Esophagus squamous epithelium (tissue), 4 donors: Measurements from ENCODE around the gene UBE2D2.

ENCODE experiments used
- POLR2A ChIP-seq, 4 donors: fragments of 450-650 bp; IDR thresholded peaks; one replicate each; pipeline ENCODE4 v1.6.1; 2017; ENCODE audit warnings: antibody characterized with exemption in 4 of 4, mild to moderate bottlenecking in 4 of 4, moderate library complexity in 3 of 4
- TF ChIP-seq, protein P1 (sequence below), 6 experiments: fragments of 450-650 bp in 4 of 6; fragments of 200-600 bp in 2 of 6; sonication (generic) in 2 of 6; IDR thresholded peaks; one replicate each; pipeline ENCODE4 v1.5.1; 2016 to 2019; ENCODE audit warnings: antibody characterized with exemption in 6 of 6, mild to moderate bottlenecking in 4 of 6, moderate library complexity in 4 of 6

DNA sequence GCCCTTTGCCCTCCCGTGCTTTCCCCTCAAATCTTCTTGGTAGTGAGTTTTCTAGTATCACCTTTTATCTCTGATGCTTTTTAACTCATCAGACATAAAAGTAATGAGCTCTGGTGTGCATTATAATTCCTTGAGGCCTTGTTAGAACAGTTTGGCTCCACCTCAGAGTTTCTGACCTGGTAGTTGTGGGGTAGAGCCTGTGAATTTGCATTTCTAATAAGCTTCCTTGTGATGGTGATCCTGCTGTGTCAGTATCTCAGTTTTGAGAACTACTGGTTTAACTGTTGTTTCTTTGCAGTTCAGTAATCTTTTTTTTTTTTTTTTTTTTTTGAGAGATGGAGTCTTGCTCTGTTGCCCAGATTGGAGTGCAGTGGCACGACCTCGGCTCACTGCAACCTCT is 31.1 kb downstream of the UBE2D2 start:
- no peak for TF ChIP-seq POLR2A (IDR thresholded peaks at IDR 0.05)
- TF ChIP-seq, protein P1, sequence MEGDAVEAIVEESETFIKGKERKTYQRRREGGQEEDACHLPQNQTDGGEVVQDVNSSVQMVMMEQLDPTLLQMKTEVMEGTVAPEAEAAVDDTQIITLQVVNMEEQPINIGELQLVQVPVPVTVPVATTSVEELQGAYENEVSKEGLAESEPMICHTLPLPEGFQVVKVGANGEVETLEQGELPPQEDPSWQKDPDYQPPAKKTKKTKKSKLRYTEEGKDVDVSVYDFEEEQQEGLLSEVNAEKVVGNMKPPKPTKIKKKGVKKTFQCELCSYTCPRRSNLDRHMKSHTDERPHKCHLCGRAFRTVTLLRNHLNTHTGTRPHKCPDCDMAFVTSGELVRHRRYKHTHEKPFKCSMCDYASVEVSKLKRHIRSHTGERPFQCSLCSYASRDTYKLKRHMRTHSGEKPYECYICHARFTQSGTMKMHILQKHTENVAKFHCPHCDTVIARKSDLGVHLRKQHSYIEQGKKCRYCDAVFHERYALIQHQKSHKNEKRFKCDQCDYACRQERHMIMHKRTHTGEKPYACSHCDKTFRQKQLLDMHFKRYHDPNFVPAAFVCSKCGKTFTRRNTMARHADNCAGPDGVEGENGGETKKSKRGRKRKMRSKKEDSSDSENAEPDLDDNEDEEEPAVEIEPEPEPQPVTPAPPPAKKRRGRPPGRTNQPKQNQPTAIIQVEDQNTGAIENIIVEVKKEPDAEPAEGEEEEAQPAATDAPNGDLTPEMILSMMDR (IDR thresholded peaks at IDR 0.05): no peak
